ENCODE data around the gene ZNF484. TPM values are rescaled to one million over a fixed set of nuclear protein-coding genes. Genes with fewer than 3 reads are reported as not detected.
"Not testable (repeated sequence)": the region's sequence is repeated elsewhere in the genome, so short reads cannot be mapped to it uniquely, and the experiment has no call there.

Gene ZNF484
- polyA plus RNA-seq, 1 donor, result 5.0 TPM

DNA sequence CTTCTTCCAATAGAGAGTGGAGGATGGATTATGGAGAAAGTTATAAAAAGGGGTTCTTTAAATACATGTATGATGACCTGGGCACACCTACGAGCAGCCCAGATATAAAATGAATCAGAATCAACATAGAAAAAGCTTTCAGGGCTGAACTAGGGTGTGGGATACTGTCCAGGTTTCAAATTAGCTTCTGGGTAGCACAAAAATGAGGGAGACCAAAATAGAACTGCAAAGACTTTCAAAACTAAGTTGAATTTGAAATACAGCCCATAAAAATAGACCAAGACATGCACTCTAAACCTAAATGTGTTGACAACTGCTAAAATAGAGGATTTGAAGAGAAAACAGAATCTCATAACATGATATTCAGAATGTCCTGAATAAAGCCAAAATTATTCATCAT is 17.0 kb downstream of the ZNF484 start:
- no peak for DNase-seq (ENCODE audit: low read depth)

GRCh38 chr9:92857236-92857635 is 20.6 kb downstream of the ZNF484 start:
- DNase-seq (ENCODE audit: low read depth), result no peak

GRCh38 chr9:92853716-92854115 is 24.1 kb downstream of the ZNF484 start:
- DNase-seq (ENCODE audit: low read depth), result no peak

- no peak for DNase-seq (ENCODE audit: low read depth)
Observed at GRCh38 chr9:92850898-92851297, 26.9 kb downstream of the ZNF484 start.

- not testable (repeated sequence) for DNase-seq (ENCODE audit: low read depth)
Observed at GRCh38 chr9:92848740-92849139, 29.1 kb downstream of the ZNF484 start.

- no peak for DNase-seq (ENCODE audit: low read depth)
Observed at GRCh38 chr9:92846662-92847145, 31.1 kb downstream of the ZNF484 start.

DNA sequence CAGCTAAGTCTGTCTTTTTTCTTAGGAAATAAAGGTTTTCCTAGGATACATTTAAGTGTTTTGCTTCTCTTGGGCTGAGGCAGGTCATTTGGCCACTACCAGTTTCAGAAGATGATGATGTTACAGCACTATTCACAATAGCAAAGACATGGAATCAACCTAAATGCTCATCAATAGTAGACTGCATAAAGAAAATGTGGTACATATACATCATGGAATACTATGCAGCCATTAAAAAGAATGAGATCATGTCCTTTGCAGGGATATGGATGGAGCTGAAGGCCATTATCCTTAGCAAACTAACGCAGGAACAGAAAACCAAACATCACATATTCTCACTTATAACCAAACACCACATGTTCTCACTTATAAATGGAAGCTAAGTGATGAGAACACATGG is 39.4 kb downstream of the ZNF484 start:
- not testable (repeated sequence) for DNase-seq (ENCODE audit: low read depth)

GRCh38 chr9:92837191-92837590 is 40.6 kb downstream of the ZNF484 start:
- DNase-seq (ENCODE audit: low read depth), result no peak

GRCh38 chr9:92829420-92829819 is 48.4 kb downstream of the ZNF484 start:
- DNase-seq (ENCODE audit: low read depth), result no peak

GRCh38 chr9:92825065-92825464 is 52.8 kb downstream of the ZNF484 start:
- DNase-seq (ENCODE audit: low read depth), result not testable (repeated sequence)

GRCh38 chr9:92820964-92821363 is 56.9 kb downstream of the ZNF484 start:
- no peak for DNase-seq (ENCODE audit: low read depth)

GRCh38 chr9:92819898-92820297 is 57.9 kb downstream of the ZNF484 start:
- not testable (repeated sequence) for DNase-seq (ENCODE audit: low read depth)

GRCh38 chr9:92809629-92810326 is 68.1 kb downstream of the ZNF484 start:
- DNase-seq (ENCODE audit: low read depth), result not testable (repeated sequence)

GRCh38 chr9:92808726-92809451 is 68.9 kb downstream of the ZNF484 start:
- peak; percentile 14 for DNase-seq (ENCODE audit: low read depth)

DNA sequence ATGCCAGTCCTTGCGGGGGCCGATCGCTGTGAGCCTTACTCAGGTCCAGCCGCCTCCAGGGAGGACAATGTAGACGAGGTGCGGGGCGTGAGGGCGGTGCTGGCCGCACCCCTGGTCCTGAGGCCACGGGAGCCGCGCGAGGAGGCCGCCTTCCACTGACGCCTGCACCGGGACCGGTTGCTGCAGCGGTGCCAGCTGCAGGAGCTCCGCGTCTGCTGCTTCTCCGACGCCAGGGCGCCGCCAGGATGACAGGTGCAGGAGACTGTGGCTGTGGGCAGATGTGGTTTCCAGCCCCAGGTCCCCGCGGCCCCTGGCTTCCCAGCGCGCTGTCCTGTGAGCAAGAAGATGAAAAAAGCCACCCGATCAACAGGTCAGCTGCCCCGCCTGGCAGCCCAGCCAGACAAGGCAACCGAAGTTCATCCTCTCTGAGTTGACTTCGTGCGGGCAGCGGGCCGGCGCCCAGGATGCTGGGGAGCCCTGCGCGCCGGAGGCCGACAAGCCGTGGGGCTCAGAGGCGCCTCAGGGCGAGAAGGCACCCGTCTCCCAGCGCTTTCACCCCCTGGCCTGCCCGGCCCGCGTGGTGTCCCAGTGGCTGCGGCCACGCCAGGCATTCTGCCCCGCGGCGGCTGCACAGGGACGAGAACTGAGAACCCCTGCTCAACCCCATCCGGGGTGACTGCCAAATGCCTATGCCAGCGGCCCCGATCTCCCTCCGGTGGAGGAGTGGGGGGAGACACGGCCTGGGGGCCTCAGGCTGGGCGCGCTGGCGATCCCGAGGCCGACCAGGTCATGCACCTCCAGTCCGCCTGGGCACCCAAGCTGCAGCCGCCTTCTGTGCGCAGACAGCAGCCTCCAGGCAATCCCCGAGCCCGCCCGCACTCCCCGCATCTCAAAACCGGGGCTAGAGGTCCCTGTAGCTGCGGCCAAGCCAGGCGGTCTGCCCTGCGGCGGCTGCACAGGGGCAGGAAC is 69.8 kb downstream of the ZNF484 start:
- no peak for DNase-seq (ENCODE audit: low read depth)

- DNase-seq (ENCODE audit: low read depth), result no peak
Observed at GRCh38 chr9:92807031-92807756, 70.6 kb downstream of the ZNF484 start.

- DNase-seq (ENCODE audit: low read depth), result no peak
Observed at GRCh38 chr9:92804727-92805126, 73.1 kb downstream of the ZNF484 start.

- DNase-seq (ENCODE audit: low read depth), result no peak
Observed at GRCh38 chr9:92798358-92798757, 79.5 kb downstream of the ZNF484 start.

DNA sequence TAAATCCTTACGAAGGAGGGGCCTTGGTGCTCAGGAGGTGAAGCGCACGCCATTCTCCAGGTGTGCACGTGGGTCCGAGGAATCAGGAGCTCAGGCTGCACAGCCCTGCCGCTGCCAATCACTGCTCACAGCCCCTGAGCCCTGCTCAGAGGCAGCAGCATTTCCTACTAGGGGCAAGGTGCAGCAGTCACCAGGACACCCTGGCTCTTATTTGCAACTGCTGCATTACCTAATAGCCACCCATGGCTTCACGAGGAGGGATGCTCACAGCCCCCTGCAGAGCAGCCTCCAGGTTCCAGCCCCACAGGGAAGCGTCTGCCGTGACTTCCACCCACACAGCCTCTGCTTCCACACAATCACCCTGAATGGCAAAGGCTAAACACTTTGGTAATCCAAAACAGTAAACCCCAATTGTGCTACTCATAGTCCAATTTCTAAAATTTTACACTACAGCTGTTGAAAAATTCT is 81.5 kb downstream of the ZNF484 start:
- not testable (repeated sequence) for DNase-seq (ENCODE audit: low read depth)

GRCh38 chr9:92795598-92796336 is 82.1 kb downstream of the ZNF484 start:
- no peak for DNase-seq (ENCODE audit: low read depth)

Measured in forelimb muscle (tissue), 1 donor.